Breast epithelium (tissue), 4 donors: ENCODE results near the gene HABP4. TPM values are rescaled to one million over a fixed set of nuclear protein-coding genes. Genes with fewer than 3 reads are reported as not detected.

Experiments used
- DNase-seq, 2 donors: peaks; one replicate each; pipeline ENCODE4 v3.0.0-alpha.2; 2019; ENCODE audit warnings: low spot score in 2 of 2
- H3K27ac ChIP-seq, 2 donors: fragments of 200-600 bp; sonication (generic) in 1 of 2; one replicate each; pipeline ENCODE4 v1.5.1; 2016 to 2019; ENCODE audit warnings: mild to moderate bottlenecking in 1 of 2
- H3K27me3 ChIP-seq, 2 donors: fragments of 200-600 bp; sonication (generic) in 1 of 2; one replicate each; pipeline versions ENCODE4 v1.5.1 to v1.6.0; 2017 to 2019; ENCODE audit warnings: control low read depth in 1 of 2, mild to moderate bottlenecking in 1 of 2
- H3K36me3 ChIP-seq: fragments of 200-600 bp; one replicate; pipeline ENCODE4 v1.5.1; 2019
- H3K4me1 ChIP-seq, 2 donors: fragments of 200-600 bp; sonication (generic); one replicate each; pipeline ENCODE4 v1.5.1; 2016 to 2019; ENCODE audit warnings: control low read depth in 1 of 2
- H3K4me3 ChIP-seq, 3 donors: fragments of 200-600 bp; sonication (generic); 1 replicate in 2 of 3; 2 replicates in 1 of 3; pipeline ENCODE4 v1.5.1; 2016 to 2019; ENCODE audit warnings: mild to moderate bottlenecking in 3 of 3, moderate library complexity in 2 of 3
- H3K9me3 ChIP-seq, 2 donors: fragments of 200-600 bp; sonication (generic) in 1 of 2; one replicate each; pipeline ENCODE4 v1.5.1; 2016 to 2019; ENCODE audit warnings: control low read depth in 1 of 2
- POLR2A ChIP-seq: fragments of 450-650 bp; IDR thresholded peaks from one replicate; pipeline ENCODE4 v1.6.1; 2016; ENCODE audit warnings: antibody characterized with exemption, mild to moderate bottlenecking, moderate library complexity
- POLR2AphosphoS5 ChIP-seq, 3 donors: sonication (generic); formaldehyde crosslinking; IDR thresholded peaks; one replicate each; pipeline ENCODE4 v1.6.1; 2017; ENCODE audit warnings: antibody characterized with exemption in 3 of 3
- intact Hi-C: fragments of 100-400 bp; cut with DNase I; formaldehyde crosslinking; loops from one replicate; pipeline ENCODE4 v1.15.1; 2023; ENCODE audit warnings: low total_unique reads
- total RNA-seq, 3 donors: library from RNA; depleted of rRNA; stranded (reverse); fragments of >200 nt; gene quantifications; one replicate each; pipeline ENCODE4 v1.1.0, GENCODE V29; 2016
- TF ChIP-seq, protein P1 (sequence below), 3 donors: fragments of 450-650 bp; IDR thresholded peaks; one replicate each; pipeline ENCODE4 v1.5.1; 2016 to 2017; ENCODE audit warnings: antibody characterized with exemption in 3 of 3, mild to moderate bottlenecking in 3 of 3, moderate library complexity in 3 of 3

Gene HABP4
- total RNA-seq, 3 donors from 2014 or later: 9.7 to 26.6 (median 22.3) TPM

DNA sequence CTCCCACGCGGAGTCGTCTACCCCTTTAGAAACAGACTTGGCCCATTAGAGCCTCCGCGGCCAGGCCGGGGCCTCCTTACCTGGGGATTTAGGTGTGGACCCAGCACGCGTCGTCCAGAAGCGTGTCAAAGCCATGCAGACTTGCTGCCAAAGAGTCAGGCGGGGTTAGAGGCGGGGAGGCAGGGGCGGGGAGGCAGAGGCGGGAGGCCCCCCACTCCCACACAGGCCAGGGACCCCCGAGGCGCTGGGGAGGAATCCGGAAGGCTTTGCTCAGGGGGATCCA, 47.1 kb downstream of the HABP4 start:
- Histone ChIP-seq H3K27ac (no peak overlapping the region), H3K4me3 (no peak overlapping the region), H3K36me3 (no peaks in the 10 kb centered on the region), H3K4me1 (no peaks in the 10 kb centered on the region), H3K27me3 (no peaks in the 10 kb centered on the region), H3K9me3 (no peaks in the 10 kb centered on the region)
- DNase-seq: no peak
- intact Hi-C loops: no loop called here
- TF ChIP-seq POLR2A (no peak), POLR2AphosphoS5 (IDR thresholded peaks at IDR 0.05) (no peak)
- TF ChIP-seq, protein P1, sequence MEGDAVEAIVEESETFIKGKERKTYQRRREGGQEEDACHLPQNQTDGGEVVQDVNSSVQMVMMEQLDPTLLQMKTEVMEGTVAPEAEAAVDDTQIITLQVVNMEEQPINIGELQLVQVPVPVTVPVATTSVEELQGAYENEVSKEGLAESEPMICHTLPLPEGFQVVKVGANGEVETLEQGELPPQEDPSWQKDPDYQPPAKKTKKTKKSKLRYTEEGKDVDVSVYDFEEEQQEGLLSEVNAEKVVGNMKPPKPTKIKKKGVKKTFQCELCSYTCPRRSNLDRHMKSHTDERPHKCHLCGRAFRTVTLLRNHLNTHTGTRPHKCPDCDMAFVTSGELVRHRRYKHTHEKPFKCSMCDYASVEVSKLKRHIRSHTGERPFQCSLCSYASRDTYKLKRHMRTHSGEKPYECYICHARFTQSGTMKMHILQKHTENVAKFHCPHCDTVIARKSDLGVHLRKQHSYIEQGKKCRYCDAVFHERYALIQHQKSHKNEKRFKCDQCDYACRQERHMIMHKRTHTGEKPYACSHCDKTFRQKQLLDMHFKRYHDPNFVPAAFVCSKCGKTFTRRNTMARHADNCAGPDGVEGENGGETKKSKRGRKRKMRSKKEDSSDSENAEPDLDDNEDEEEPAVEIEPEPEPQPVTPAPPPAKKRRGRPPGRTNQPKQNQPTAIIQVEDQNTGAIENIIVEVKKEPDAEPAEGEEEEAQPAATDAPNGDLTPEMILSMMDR (IDR thresholded peaks at IDR 0.05): no peak

DNA sequence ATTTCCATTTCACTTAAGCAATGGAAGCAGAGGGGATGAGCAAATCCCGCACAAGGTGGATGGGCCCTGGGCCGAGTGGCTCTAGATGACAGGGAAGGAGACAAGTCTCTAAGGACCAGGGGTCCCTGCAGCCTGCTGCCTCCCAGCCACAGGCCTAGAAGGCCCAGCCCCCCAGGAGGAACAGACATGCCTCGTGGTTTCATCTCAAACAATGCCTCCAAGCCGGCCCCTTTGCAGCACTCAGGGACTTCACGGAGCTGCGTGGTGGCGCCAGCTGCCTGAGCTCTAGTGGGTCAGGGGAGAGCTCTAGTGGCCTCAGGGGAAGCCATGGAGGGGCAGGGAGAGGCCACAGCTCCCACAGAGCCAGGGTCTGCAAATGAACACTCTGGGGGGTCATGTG, 48.8 kb downstream of the HABP4 start:
- no peaks in the 10 kb centered on the region for H3K4me1 ChIP-seq
- intact Hi-C loops: no loop called here
- no peak overlapping the region for H3K4me3 ChIP-seq
- H3K27me3 ChIP-seq: no peaks in the 10 kb centered on the region
- H3K27ac ChIP-seq: no peak overlapping the region
- no peaks in the 10 kb centered on the region for H3K36me3 ChIP-seq
- H3K9me3 ChIP-seq: no peaks in the 10 kb centered on the region
- DNase-seq: no peak
- TF ChIP-seq, protein P1 (IDR thresholded peaks at IDR 0.05): no peak
- no peak for TF ChIP-seq POLR2A

DNA sequence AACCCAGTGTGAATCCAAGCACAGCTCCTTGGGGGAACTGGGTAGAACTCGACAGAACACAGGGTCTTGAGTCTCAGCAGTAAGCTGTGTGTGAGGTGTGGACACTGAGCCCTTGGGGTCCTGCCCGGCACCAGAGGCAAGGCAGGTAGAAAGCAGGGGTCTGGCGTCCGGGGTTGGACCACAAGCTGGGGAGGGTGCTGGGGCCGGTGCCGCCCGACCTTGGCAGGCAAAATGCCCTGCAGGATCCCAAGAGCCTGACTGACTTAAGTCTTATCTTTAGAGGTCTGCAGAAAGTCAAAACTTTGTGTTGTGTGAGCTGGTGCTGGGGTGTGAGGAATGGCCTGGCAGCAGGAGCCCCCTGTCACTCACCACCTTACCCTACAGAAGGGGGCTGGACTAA, 49.3 kb downstream of the HABP4 start:
- Histone ChIP-seq H3K4me3 (no peak overlapping the region), H3K9me3 (no peaks in the 10 kb centered on the region), H3K4me1 (no peaks in the 10 kb centered on the region), H3K27ac (no peak overlapping the region), H3K27me3 (no peaks in the 10 kb centered on the region), H3K36me3 (no peaks in the 10 kb centered on the region)
- intact Hi-C loops: no loop called here
- no peak for DNase-seq
- TF ChIP-seq, protein P1 (IDR thresholded peaks at IDR 0.05): no peak
- no peak for TF ChIP-seq POLR2A
- TF ChIP-seq POLR2AphosphoS5 (IDR thresholded peaks at IDR 0.05): no peak

DNA sequence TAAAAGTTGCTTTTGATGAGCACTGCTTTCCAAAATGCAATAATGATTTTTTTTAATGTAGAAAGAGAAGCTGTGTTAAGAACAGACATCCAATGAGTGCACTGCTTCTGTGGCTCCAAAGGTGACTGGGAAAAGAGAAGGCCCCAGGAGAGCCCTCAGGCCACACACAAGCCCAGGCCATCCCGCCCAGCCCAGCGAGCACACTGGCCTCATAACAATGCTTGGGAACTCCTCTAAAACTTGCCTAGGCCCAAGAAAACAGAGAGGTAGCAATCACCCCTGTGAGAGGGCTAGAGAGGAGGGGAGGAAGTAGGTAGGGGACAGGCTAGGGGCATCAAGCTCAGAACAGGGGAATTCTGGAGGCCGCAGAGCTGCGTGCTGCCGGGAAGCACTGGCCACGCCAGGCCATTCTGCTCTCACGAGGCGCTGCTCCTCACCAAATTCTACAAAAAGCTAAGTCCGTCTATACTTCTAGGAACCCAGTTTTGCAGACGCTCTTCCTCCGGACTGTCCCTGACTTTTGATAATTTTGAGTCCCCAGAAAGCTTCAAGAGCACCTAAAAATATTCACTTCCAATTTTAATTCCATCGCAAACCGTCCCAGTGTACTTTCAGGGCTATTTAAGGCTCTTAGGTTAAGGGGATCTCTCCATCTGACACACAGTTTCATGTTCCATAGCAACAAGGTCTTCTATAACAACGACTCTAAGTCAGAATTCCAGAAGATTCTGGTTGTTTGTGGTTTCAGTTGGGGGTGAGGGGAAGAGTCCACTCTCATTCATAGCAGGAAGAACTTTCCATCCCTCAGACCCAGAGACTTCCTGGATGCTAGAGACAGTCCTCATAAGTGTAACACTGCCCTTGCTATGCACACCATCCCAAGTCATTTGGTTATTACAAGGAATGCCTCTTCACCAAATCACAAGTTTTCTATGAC, 51.0 kb downstream of the HABP4 start:
- no peaks in the 10 kb centered on the region for H3K9me3 ChIP-seq
- H3K4me3 ChIP-seq: no peak overlapping the region
- no peak for DNase-seq
- intact Hi-C loops: no loop called here
- H3K4me1 ChIP-seq: no peaks in the 10 kb centered on the region
- TF ChIP-seq, protein P1 (IDR thresholded peaks at IDR 0.05): no peak
- TF ChIP-seq POLR2A: no peak
- no peak for TF ChIP-seq POLR2AphosphoS5 (IDR thresholded peaks at IDR 0.05)
- no peaks in the 10 kb centered on the region for H3K27me3 ChIP-seq
- no peak overlapping the region for H3K27ac ChIP-seq
- H3K36me3 ChIP-seq: no peaks in the 10 kb centered on the region

DNA sequence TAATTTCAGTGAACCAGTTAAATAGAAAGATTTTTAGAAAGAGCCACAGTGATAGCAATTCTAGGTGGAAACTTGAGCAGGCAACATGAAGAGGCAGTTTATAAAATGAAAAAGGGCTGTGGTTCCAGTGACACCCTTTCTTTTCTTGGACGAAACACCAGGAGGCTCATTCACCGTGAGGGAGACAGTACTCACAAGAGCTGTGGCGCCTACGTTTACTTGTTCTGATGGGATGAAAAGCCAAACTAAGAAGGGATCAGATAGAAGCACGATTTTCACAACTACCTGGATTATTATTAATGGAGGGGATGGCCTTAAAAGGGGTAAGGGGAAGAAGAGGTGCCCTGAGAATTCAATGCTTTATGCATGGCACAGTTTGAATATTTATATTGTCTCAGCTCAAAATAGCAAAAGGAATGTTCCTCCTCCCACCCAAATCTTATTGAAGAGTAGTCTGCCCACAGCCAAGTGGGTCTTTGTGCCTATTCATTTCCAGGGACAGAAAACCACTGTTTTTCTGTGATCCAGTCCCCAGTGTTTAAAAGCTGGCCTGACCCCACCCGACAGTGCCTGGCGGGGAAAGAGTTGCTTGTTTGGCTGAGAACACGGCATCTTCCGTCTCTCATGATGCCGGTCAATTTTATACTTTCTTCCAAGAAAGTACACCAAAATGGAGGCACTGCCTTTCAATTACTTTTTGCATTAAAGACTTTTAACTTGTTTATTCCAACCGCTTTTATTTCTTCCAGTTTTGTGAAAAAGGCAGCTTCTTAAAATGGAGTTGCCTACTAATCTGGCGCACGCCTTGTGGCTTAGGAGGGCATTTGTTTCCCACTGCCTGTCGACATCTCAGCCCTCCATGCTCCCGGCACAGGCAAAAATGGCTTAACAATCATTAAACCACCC, 51.9 kb downstream of the HABP4 start:
- peak overlapping the region in 1 of 2 donors; percentile 52 for H3K27ac ChIP-seq
- no peaks in the 10 kb centered on the region for H3K9me3 ChIP-seq
- TF ChIP-seq POLR2A (no peak), POLR2AphosphoS5 (IDR thresholded peaks at IDR 0.05) (no peak)
- TF ChIP-seq, protein P1 (IDR thresholded peaks at IDR 0.05): no peak
- H3K36me3 ChIP-seq: no peaks in the 10 kb centered on the region
- H3K4me1 ChIP-seq: no peaks in the 10 kb centered on the region
- intact Hi-C loops: no loop called here
- no peak overlapping the region for H3K4me3 ChIP-seq
- DNase-seq: no peak
- H3K27me3 ChIP-seq: no peaks in the 10 kb centered on the region
